Measurements from ENCODE around the gene RHOF.

Gene RHOF

GRCh38 chr12:121828306-121828705 lies 34.8 kb upstream of the RHOF start:
- no peak overlapping the region for H3K4me3 ChIP-seq (ENCODE audit: low read depth, low read length)
- no peaks in the 10 kb centered on the region for H3K4me1 ChIP-seq (ENCODE audit: control insufficient read depth, insufficient read depth, low read length)
- H3K9me3 ChIP-seq (ENCODE audit: control insufficient read depth, insufficient read depth, low read length), result no peaks in the 10 kb centered on the region

GRCh38 chr12:121827351-121828099 lies 34.0 kb upstream of the RHOF start:
- no peaks in the 10 kb centered on the region for H3K4me1 ChIP-seq (ENCODE audit: control insufficient read depth, insufficient read depth, low read length)
- H3K27me3 ChIP-seq (ENCODE audit: control insufficient read depth, insufficient read depth, low read length), result no peaks in the 10 kb centered on the region
- no peak overlapping the region for H3K9ac ChIP-seq (ENCODE audit: low read depth, low read length)
- no peaks in the 10 kb centered on the region for H3K9me3 ChIP-seq (ENCODE audit: control insufficient read depth, insufficient read depth, low read length)
- H3K4me3 ChIP-seq (ENCODE audit: low read depth, low read length), result no peak overlapping the region
- H3K36me3 ChIP-seq (ENCODE audit: control insufficient read depth, insufficient read depth, low read length), result peaks cover 47% of the 10 kb centered on the region

More at GRCh38 chr12:121828306-121828705, 34.8 kb upstream of the RHOF start:
- H3K36me3 ChIP-seq (ENCODE audit: control insufficient read depth, insufficient read depth, low read length), result peaks cover 42% of the 10 kb centered on the region
- H3K27me3 ChIP-seq (ENCODE audit: control insufficient read depth, insufficient read depth, low read length), result no peaks in the 10 kb centered on the region
- H3K9ac ChIP-seq (ENCODE audit: low read depth, low read length), result no peak overlapping the region

GRCh38 chr12:121826318-121827150 lies 33.0 kb upstream of the RHOF start:
- peaks cover 55% of the 10 kb centered on the region for H3K36me3 ChIP-seq (ENCODE audit: control insufficient read depth, insufficient read depth, low read length)
- H3K4me1 ChIP-seq (ENCODE audit: control insufficient read depth, insufficient read depth, low read length), result no peaks in the 10 kb centered on the region
- no peaks in the 10 kb centered on the region for H3K27me3 ChIP-seq (ENCODE audit: control insufficient read depth, insufficient read depth, low read length)
- no peaks in the 10 kb centered on the region for H3K9me3 ChIP-seq (ENCODE audit: control insufficient read depth, insufficient read depth, low read length)
- H3K9ac ChIP-seq (ENCODE audit: low read depth, low read length), result no peak overlapping the region
- H3K4me3 ChIP-seq (ENCODE audit: low read depth, low read length), result no peak overlapping the region

- Histone ChIP-seq H3K9ac (ENCODE audit: low read depth, low read length) (no peak overlapping the region), H3K4me3 (ENCODE audit: low read depth, low read length) (no peak overlapping the region), H3K36me3 (ENCODE audit: control insufficient read depth, insufficient read depth, low read length) (peaks cover 49% of the 10 kb centered on the region), H3K27me3 (ENCODE audit: control insufficient read depth, insufficient read depth, low read length) (no peaks in the 10 kb centered on the region), H3K9me3 (ENCODE audit: control insufficient read depth, insufficient read depth, low read length) (no peaks in the 10 kb centered on the region), H3K4me1 (ENCODE audit: control insufficient read depth, insufficient read depth, low read length) (no peaks in the 10 kb centered on the region)
Observed at GRCh38 chr12:121825041-121825523, 31.6 kb upstream of the RHOF start.

- no peaks in the 10 kb centered on the region for H3K9me3 ChIP-seq (ENCODE audit: control insufficient read depth, insufficient read depth, low read length)
- no peak overlapping the region for H3K4me3 ChIP-seq (ENCODE audit: low read depth, low read length)
- no peak overlapping the region for H3K9ac ChIP-seq (ENCODE audit: low read depth, low read length)
- H3K36me3 ChIP-seq (ENCODE audit: control insufficient read depth, insufficient read depth, low read length), result peaks cover 57% of the 10 kb centered on the region
- no peaks in the 10 kb centered on the region for H3K4me1 ChIP-seq (ENCODE audit: control insufficient read depth, insufficient read depth, low read length)
- no peaks in the 10 kb centered on the region for H3K27me3 ChIP-seq (ENCODE audit: control insufficient read depth, insufficient read depth, low read length)
Observed at GRCh38 chr12:121823727-121824115, 30.2 kb upstream of the RHOF start.

GRCh38 chr12:121823101-121823726 lies 29.7 kb upstream of the RHOF start:
- Histone ChIP-seq H3K27me3 (ENCODE audit: control insufficient read depth, insufficient read depth, low read length) (no peaks in the 10 kb centered on the region), H3K9ac (ENCODE audit: low read depth, low read length) (no peak overlapping the region), H3K9me3 (ENCODE audit: control insufficient read depth, insufficient read depth, low read length) (no peaks in the 10 kb centered on the region), H3K4me3 (ENCODE audit: low read depth, low read length) (no peak overlapping the region), H3K4me1 (ENCODE audit: control insufficient read depth, insufficient read depth, low read length) (no peaks in the 10 kb centered on the region), H3K36me3 (ENCODE audit: control insufficient read depth, insufficient read depth, low read length) (peaks cover 56% of the 10 kb centered on the region)

GRCh38 chr12:121822393-121823100 lies 29.1 kb upstream of the RHOF start:
- H3K36me3 ChIP-seq (ENCODE audit: control insufficient read depth, insufficient read depth, low read length), result peaks cover 56% of the 10 kb centered on the region
- H3K4me1 ChIP-seq (ENCODE audit: control insufficient read depth, insufficient read depth, low read length), result no peaks in the 10 kb centered on the region
- H3K9me3 ChIP-seq (ENCODE audit: control insufficient read depth, insufficient read depth, low read length), result no peaks in the 10 kb centered on the region
- H3K9ac ChIP-seq (ENCODE audit: low read depth, low read length), result no peak overlapping the region
- no peak overlapping the region for H3K4me3 ChIP-seq (ENCODE audit: low read depth, low read length)
- H3K27me3 ChIP-seq (ENCODE audit: control insufficient read depth, insufficient read depth, low read length), result no peaks in the 10 kb centered on the region

- Histone ChIP-seq H3K9me3 (ENCODE audit: control insufficient read depth, insufficient read depth, low read length) (no peaks in the 10 kb centered on the region), H3K27me3 (ENCODE audit: control insufficient read depth, insufficient read depth, low read length) (no peaks in the 10 kb centered on the region), H3K9ac (ENCODE audit: low read depth, low read length) (no peak overlapping the region), H3K4me1 (ENCODE audit: control insufficient read depth, insufficient read depth, low read length) (no peaks in the 10 kb centered on the region), H3K4me3 (ENCODE audit: low read depth, low read length) (no peak overlapping the region), H3K36me3 (ENCODE audit: control insufficient read depth, insufficient read depth, low read length) (peaks cover 59% of the 10 kb centered on the region)
Observed at GRCh38 chr12:121820056-121820455, 26.6 kb upstream of the RHOF start.

GRCh38 chr12:121819212-121819949 lies 25.9 kb upstream of the RHOF start:
- no peaks in the 10 kb centered on the region for H3K9me3 ChIP-seq (ENCODE audit: control insufficient read depth, insufficient read depth, low read length)
- no peaks in the 10 kb centered on the region for H3K27me3 ChIP-seq (ENCODE audit: control insufficient read depth, insufficient read depth, low read length)
- H3K4me1 ChIP-seq (ENCODE audit: control insufficient read depth, insufficient read depth, low read length), result no peaks in the 10 kb centered on the region
- no peak overlapping the region for H3K9ac ChIP-seq (ENCODE audit: low read depth, low read length)
- no peak overlapping the region for H3K4me3 ChIP-seq (ENCODE audit: low read depth, low read length)
- peaks cover 60% of the 10 kb centered on the region for H3K36me3 ChIP-seq (ENCODE audit: control insufficient read depth, insufficient read depth, low read length)

- H3K9ac ChIP-seq (ENCODE audit: low read depth, low read length), result no peak overlapping the region
- H3K9me3 ChIP-seq (ENCODE audit: control insufficient read depth, insufficient read depth, low read length), result no peaks in the 10 kb centered on the region
- H3K36me3 ChIP-seq (ENCODE audit: control insufficient read depth, insufficient read depth, low read length), result peaks cover 55% of the 10 kb centered on the region
- H3K4me3 ChIP-seq (ENCODE audit: low read depth, low read length), result no peak overlapping the region
- no peaks in the 10 kb centered on the region for H3K27me3 ChIP-seq (ENCODE audit: control insufficient read depth, insufficient read depth, low read length)
- H3K4me1 ChIP-seq (ENCODE audit: control insufficient read depth, insufficient read depth, low read length), result peaks cover 6% of the 10 kb centered on the region
Observed at GRCh38 chr12:121817648-121818043, 24.2 kb upstream of the RHOF start.
